ENCODE measurements around the gene GABRG3.

DNA sequence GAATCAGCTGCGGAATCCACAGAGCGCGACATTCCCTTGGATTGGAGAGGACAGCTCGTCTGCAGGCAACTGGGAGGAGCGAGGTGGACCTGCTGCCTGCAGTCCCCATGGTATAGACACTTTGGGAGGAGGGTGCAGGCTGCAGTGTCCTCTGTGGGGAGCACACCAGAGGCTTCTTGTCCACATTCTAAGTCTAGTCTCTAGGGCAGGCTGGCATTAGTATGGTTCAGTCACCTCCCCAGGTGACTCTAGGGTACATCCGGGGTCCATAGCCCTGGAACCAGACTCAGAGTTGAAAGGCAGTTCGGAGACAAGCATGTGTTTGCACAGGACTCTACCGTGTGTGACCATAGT lies 118.2 kb downstream of the GABRG3 start:
- TF ChIP-seq, protein P1, sequence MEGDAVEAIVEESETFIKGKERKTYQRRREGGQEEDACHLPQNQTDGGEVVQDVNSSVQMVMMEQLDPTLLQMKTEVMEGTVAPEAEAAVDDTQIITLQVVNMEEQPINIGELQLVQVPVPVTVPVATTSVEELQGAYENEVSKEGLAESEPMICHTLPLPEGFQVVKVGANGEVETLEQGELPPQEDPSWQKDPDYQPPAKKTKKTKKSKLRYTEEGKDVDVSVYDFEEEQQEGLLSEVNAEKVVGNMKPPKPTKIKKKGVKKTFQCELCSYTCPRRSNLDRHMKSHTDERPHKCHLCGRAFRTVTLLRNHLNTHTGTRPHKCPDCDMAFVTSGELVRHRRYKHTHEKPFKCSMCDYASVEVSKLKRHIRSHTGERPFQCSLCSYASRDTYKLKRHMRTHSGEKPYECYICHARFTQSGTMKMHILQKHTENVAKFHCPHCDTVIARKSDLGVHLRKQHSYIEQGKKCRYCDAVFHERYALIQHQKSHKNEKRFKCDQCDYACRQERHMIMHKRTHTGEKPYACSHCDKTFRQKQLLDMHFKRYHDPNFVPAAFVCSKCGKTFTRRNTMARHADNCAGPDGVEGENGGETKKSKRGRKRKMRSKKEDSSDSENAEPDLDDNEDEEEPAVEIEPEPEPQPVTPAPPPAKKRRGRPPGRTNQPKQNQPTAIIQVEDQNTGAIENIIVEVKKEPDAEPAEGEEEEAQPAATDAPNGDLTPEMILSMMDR (IDR thresholded peaks at IDR 0.05) = no peak
- no peak for TF ChIP-seq POLR2A (IDR thresholded peaks at IDR 0.05)

Data from vagina (tissue), 2 donors.